Activated T-cell treated with anti-CD3 and anti-CD28 coated beads, Interleukin-2, amount 50 U/mL, for 72 hours (primary cell): Measurements from ENCODE around the gene CCNY. TPM values are rescaled to one million over a fixed set of nuclear protein-coding genes. Genes with fewer than 3 reads are reported as not detected.

ENCODE experiments used
- ATAC-seq, 2 donors: fragments of 150-1000 bp; cut with Tn5 transposase; replicated peaks in 1 of 2; 2 replicates each; pipeline ENCODE4 v1.10.0; 2021; ENCODE audit warnings: moderate library complexity in 2 of 2, mild to moderate bottlenecking in 1 of 2
- DNase-seq, 2 donors: peaks; one replicate each; pipeline ENCODE4 v3.0.0; 2021 to 2022; ENCODE audit warnings: mixed read lengths in 1 of 2
- H3K27ac Mint-ChIP-seq: one replicate; pipeline ENCODE4 v1.8.0; 2022; ENCODE audit warnings: mild to moderate bottlenecking, moderate library complexity, mixed read lengths
- H3K27me3 Mint-ChIP-seq: one replicate; pipeline ENCODE4 v1.8.0; 2022; ENCODE audit warnings: low read depth, mixed read lengths
- H3K36me3 Mint-ChIP-seq, 2 donors: one replicate each; pipeline ENCODE4 v1.8.0; 2022; ENCODE audit warnings: mixed read lengths in 2 of 2, mild to moderate bottlenecking in 1 of 2; ENCODE audit not compliant: insufficient read depth in 2 of 2
- H3K4me1 Mint-ChIP-seq: one replicate; pipeline ENCODE4 v1.8.0; 2022; ENCODE audit warnings: low read depth, mixed read lengths
- H3K4me3 Mint-ChIP-seq, 2 donors: one replicate each; pipeline ENCODE4 v1.8.0; 2022; ENCODE audit warnings: mild to moderate bottlenecking in 2 of 2, mixed read lengths in 2 of 2, moderate library complexity in 2 of 2
- H3K9me3 Mint-ChIP-seq, 2 donors: one replicate each; pipeline ENCODE4 v1.8.0; 2022; ENCODE audit warnings: mixed read lengths in 2 of 2
- total RNA-seq, 2 donors: library from RNA; stranded (reverse); gene quantifications; one replicate each; pipeline ENCODE4 v1.2.3, GENCODE V29; 2022

CCNY gene
- total RNA-seq, 2 donors from 2014 or later = 54.1 to 78.6 TPM

GRCh38 chr10:35470248-35470924 is 134.1 kb downstream of the CCNY start:
- H3K27ac Mint-ChIP-seq = no peak overlapping the region
- ATAC-seq (no peak), DNase-seq (no peak)
- no peaks in the 10 kb centered on the region for H3K36me3 Mint-ChIP-seq
- no peak overlapping the region for H3K4me3 Mint-ChIP-seq
- H3K9me3 Mint-ChIP-seq = peaks cover 0 to 2% of the 10 kb centered on the region in 2 donors
- peaks cover 35% of the 10 kb centered on the region for H3K4me1 Mint-ChIP-seq
- no peaks in the 10 kb centered on the region for H3K27me3 Mint-ChIP-seq

- Mint-ChIP-seq H3K9me3 (peaks cover 0 to 2% of the 10 kb centered on the region in 2 donors), H3K4me1 (peaks cover 35% of the 10 kb centered on the region), H3K36me3 (no peaks in the 10 kb centered on the region), H3K27ac (no peak overlapping the region), H3K4me3 (no peak overlapping the region), H3K27me3 (no peaks in the 10 kb centered on the region)
- ATAC-seq = no peak
- DNase-seq = no peak
These were observed 134.6 kb downstream of the CCNY start for GRCh38 chr10:35470925-35471315.

- Mint-ChIP-seq H3K4me3 (no peak overlapping the region), H3K4me1 (peaks cover 35% of the 10 kb centered on the region)
These were observed 135.1 kb downstream of the CCNY start for GRCh38 chr10:35471435-35471834.

GRCh38 chr10:35480142-35480541 is 143.8 kb downstream of the CCNY start:
- DNase-seq (no peak), ATAC-seq (no peak)
- Mint-ChIP-seq H3K9me3 (peaks cover 2 to 3% of the 10 kb centered on the region in 2 donors), H3K27me3 (no peaks in the 10 kb centered on the region), H3K36me3 (peaks cover 0 to 2% of the 10 kb centered on the region in 2 donors), H3K4me3 (no peak overlapping the region), H3K4me1 (peaks cover 11% of the 10 kb centered on the region), H3K27ac (peak overlapping the region; percentile 31)

More at GRCh38 chr10:35471435-35471834, 135.1 kb downstream of the CCNY start:
- DNase-seq (no peak), ATAC-seq (no peak)
- Mint-ChIP-seq H3K27ac (no peak overlapping the region), H3K27me3 (no peaks in the 10 kb centered on the region), H3K9me3 (peaks cover 2 to 5% of the 10 kb centered on the region in 2 donors), H3K36me3 (no peaks in the 10 kb centered on the region)

- no peak overlapping the region for H3K4me3 Mint-ChIP-seq
- peaks cover 0 to 2% of the 10 kb centered on the region in 2 donors for H3K36me3 Mint-ChIP-seq
- no peak for ATAC-seq
- DNase-seq = no peak
- no peak overlapping the region for H3K27ac Mint-ChIP-seq
- H3K9me3 Mint-ChIP-seq = no peaks in the 10 kb centered on the region
- peaks cover 11% of the 10 kb centered on the region for H3K4me1 Mint-ChIP-seq
- no peaks in the 10 kb centered on the region for H3K27me3 Mint-ChIP-seq
These were observed 145.1 kb downstream of the CCNY start for GRCh38 chr10:35481413-35481812.

GRCh38 chr10:35486297-35486990 is 150.1 kb downstream of the CCNY start:
- no peak for ATAC-seq
- DNase-seq = no peak
- Mint-ChIP-seq H3K9me3 (no peaks in the 10 kb centered on the region), H3K27ac (no peak overlapping the region), H3K27me3 (no peaks in the 10 kb centered on the region), H3K4me1 (peaks cover 3% of the 10 kb centered on the region), H3K36me3 (no peaks in the 10 kb centered on the region), H3K4me3 (no peak overlapping the region)

GRCh38 chr10:35487336-35488034 is 151.2 kb downstream of the CCNY start:
- DNase-seq (no peak), ATAC-seq (no peak)
- Mint-ChIP-seq H3K36me3 (no peaks in the 10 kb centered on the region), H3K9me3 (no peaks in the 10 kb centered on the region), H3K27ac (no peak overlapping the region), H3K4me1 (peaks cover 10% of the 10 kb centered on the region), H3K27me3 (no peaks in the 10 kb centered on the region), H3K4me3 (no peak overlapping the region)

- peaks cover 10% of the 10 kb centered on the region for H3K4me1 Mint-ChIP-seq
- no peak overlapping the region for H3K27ac Mint-ChIP-seq
- DNase-seq = no peak
- H3K27me3 Mint-ChIP-seq = no peaks in the 10 kb centered on the region
- no peak for ATAC-seq
- no peak overlapping the region for H3K4me3 Mint-ChIP-seq
- H3K36me3 Mint-ChIP-seq = no peaks in the 10 kb centered on the region
- no peaks in the 10 kb centered on the region for H3K9me3 Mint-ChIP-seq
These were observed 151.9 kb downstream of the CCNY start for GRCh38 chr10:35488228-35488627.

- Mint-ChIP-seq H3K27ac (no peak overlapping the region), H3K27me3 (no peaks in the 10 kb centered on the region), H3K36me3 (no peaks in the 10 kb centered on the region), H3K4me1 (peaks cover 21% of the 10 kb centered on the region), H3K9me3 (no peaks in the 10 kb centered on the region), H3K4me3 (no peak overlapping the region)
- no peak for ATAC-seq
- DNase-seq = no peak
These were observed 156.3 kb downstream of the CCNY start for GRCh38 chr10:35492386-35493195.

- Mint-ChIP-seq H3K27ac (no peak overlapping the region), H3K9me3 (no peaks in the 10 kb centered on the region), H3K4me3 (no peak overlapping the region), H3K27me3 (no peaks in the 10 kb centered on the region), H3K4me1 (peaks cover 24% of the 10 kb centered on the region), H3K36me3 (no peaks in the 10 kb centered on the region)
- DNase-seq (no peak), ATAC-seq (no peak)
These were observed 157.1 kb downstream of the CCNY start for GRCh38 chr10:35493196-35494118.

- Mint-ChIP-seq H3K9me3 (no peaks in the 10 kb centered on the region), H3K4me3 (no peak overlapping the region), H3K4me1 (peaks cover 32% of the 10 kb centered on the region), H3K36me3 (peaks cover 0 to 3% of the 10 kb centered on the region in 2 donors), H3K27me3 (no peaks in the 10 kb centered on the region), H3K27ac (no peak overlapping the region)
- DNase-seq = no peak
- ATAC-seq = no peak
These were observed 159.3 kb downstream of the CCNY start for GRCh38 chr10:35495521-35496119.

- DNase-seq (no peak), ATAC-seq (no peak)
- Mint-ChIP-seq H3K27ac (no peak overlapping the region), H3K4me3 (no peak overlapping the region), H3K4me1 (peaks cover 26% of the 10 kb centered on the region), H3K27me3 (no peaks in the 10 kb centered on the region), H3K9me3 (no peaks in the 10 kb centered on the region), H3K36me3 (peaks cover 0 to 3% of the 10 kb centered on the region in 2 donors)
These were observed 161.6 kb downstream of the CCNY start for GRCh38 chr10:35497909-35498308.
